Mesodermal cell (in vitro differentiated cells): ENCODE data around the gene TDRD12. TPM values are rescaled to one million over a fixed set of nuclear protein-coding genes. Genes with fewer than 3 reads are reported as not detected.

Experiments
- H3K27ac ChIP-seq: 2 replicates; pipeline ENCODE4 v1.7.0; 2013; ENCODE audit warnings: mild to moderate bottlenecking, low read depth, low read length, moderate library complexity; ENCODE audit not compliant: severe bottlenecking
- H3K36me3 ChIP-seq: 2 replicates; pipeline ENCODE4 v1.7.1; 2013; ENCODE audit warnings: mild to moderate bottlenecking, low read length, moderate library complexity; ENCODE audit not compliant: control insufficient read depth, insufficient read depth
- H3K4me1 ChIP-seq: one replicate; pipeline ENCODE4 v1.7.1; 2013; ENCODE audit warnings: mild to moderate bottlenecking, low read length; ENCODE audit not compliant: insufficient read depth, control insufficient read depth, poor library complexity, severe bottlenecking
- H3K4me3 ChIP-seq: 2 replicates; pipeline ENCODE4 v1.7.0; 2013; ENCODE audit warnings: low read length, control low read depth, mild to moderate bottlenecking; ENCODE audit not compliant: insufficient read depth, poor library complexity, severe bottlenecking; ENCODE audit errors: extremely low read depth
- H3K9me3 ChIP-seq: 2 replicates; pipeline ENCODE4 v1.7.1; 2013; ENCODE audit warnings: mild to moderate bottlenecking, low read length, moderate library complexity; ENCODE audit not compliant: control insufficient read depth
- WGBS, 2 experiments: methylation state at CpG; one replicate each; pipeline ENCODE4 v1.1.5; 2013; ENCODE audit warnings: missing lambda C conversion rate in 2 of 2; ENCODE audit not compliant: insufficient coverage in 2 of 2; 5-methylcytosine and 5-hydroxymethylcytosine counted together
- polyA plus RNA-seq, 2 experiments: library from polyadenylated mRNA; stranded (reverse); fragments of 50-300 nt; gene quantifications; one replicate each; pipeline ENCODE4 v1.2.3, GENCODE V29; 2013

TDRD12 gene
- 0.07 TPM for polyA plus RNA-seq (2013, experiment 1 of 2)
- polyA plus RNA-seq (2013, experiment 2 of 2): 0.15 TPM

- no peaks in the 10 kb centered on the region for H3K4me1 ChIP-seq
- no peak within 1 kb of the TSS for H3K27ac ChIP-seq
- no peak within 1 kb of the TSS for H3K4me3 ChIP-seq
- 95 to 97% methylated on average over 34 to 42 of the region's 44 CpGs for WGBS, 2 experiments
- H3K36me3 ChIP-seq: no peaks in the 10 kb centered on the region
- no peaks in the 10 kb centered on the region for H3K9me3 ChIP-seq
Measured at GRCh38 chr19:32719611-32720059, at the start of gene TDRD12. Gene TDRD12, plus strand, starts transcription at chr19:32719767. Its CDS starts 306 bp downstream, at chr19:32720073.

GRCh38 chr19:32671883-32672593, 47.5 kb upstream of the TDRD12 start:
- H3K9me3 ChIP-seq: no peaks in the 10 kb centered on the region
- peaks cover 2% of the 10 kb centered on the region for H3K36me3 ChIP-seq
- 85 to 89% methylated on average over 11 to 12 of the region's 14 CpGs for WGBS, 2 experiments
- H3K4me3 ChIP-seq: no peak overlapping the region
- no peak overlapping the region for H3K27ac ChIP-seq
- H3K4me1 ChIP-seq: no peaks in the 10 kb centered on the region

- no peaks in the 10 kb centered on the region for H3K4me1 ChIP-seq
- 83 to 100% methylated on average over 2 to 3 of the region's 3 CpGs for WGBS, 2 experiments
- no peaks in the 10 kb centered on the region for H3K36me3 ChIP-seq
- no peak overlapping the region for H3K27ac ChIP-seq
- no peaks in the 10 kb centered on the region for H3K9me3 ChIP-seq
- no peak overlapping the region for H3K4me3 ChIP-seq
Measured at GRCh38 chr19:32672841-32673240, 46.7 kb upstream of the TDRD12 start.

- no peaks in the 10 kb centered on the region for H3K9me3 ChIP-seq
- H3K27ac ChIP-seq: no peak overlapping the region
- no peaks in the 10 kb centered on the region for H3K4me1 ChIP-seq
- WGBS, 2 experiments: 93 to 97% methylated on average over 6 to 10 of the region's 10 CpGs
- no peaks in the 10 kb centered on the region for H3K36me3 ChIP-seq
- H3K4me3 ChIP-seq: peak overlapping the region; percentile 76
Measured at GRCh38 chr19:32673573-32673972, 46.0 kb upstream of the TDRD12 start.

GRCh38 chr19:32674153-32674930, 45.2 kb upstream of the TDRD12 start:
- H3K36me3 ChIP-seq: no peaks in the 10 kb centered on the region
- no peak overlapping the region for H3K27ac ChIP-seq

GRCh38 chr19:32674931-32675719, 44.4 kb upstream of the TDRD12 start, which contains the start of gene ANKRD27:
Gene ANKRD27, minus strand, starts transcription at chr19:32675180. Its CDS starts 16,165 bp downstream, at chr19:32659015.
- H3K4me3 ChIP-seq: peak within 1 kb of the TSS; percentile 76
- 0 to 1% methylated on average over 60 to 68 of the region's 75 CpGs for whole genome bisulfite sequencing, 2 experiments
- H3K36me3 ChIP-seq: no peaks in the 10 kb centered on the region
- H3K4me1 ChIP-seq: no peaks in the 10 kb centered on the region
- no peaks in the 10 kb centered on the region for H3K9me3 ChIP-seq
- H3K27ac ChIP-seq: no peak within 1 kb of the TSS

More at GRCh38 chr19:32674153-32674930, 45.2 kb upstream of the TDRD12 start:
- H3K4me3 ChIP-seq: peak overlapping the region; percentile 76
- no peaks in the 10 kb centered on the region for H3K9me3 ChIP-seq
- H3K4me1 ChIP-seq: no peaks in the 10 kb centered on the region
- WGBS, 2 experiments: 2 to 3% methylated on average over 44 to 61 of the region's 67 CpGs

- Histone ChIP-seq H3K4me1 (no peaks in the 10 kb centered on the region), H3K27ac (no peak within 1 kb of the TSS), H3K9me3 (no peaks in the 10 kb centered on the region), H3K36me3 (no peaks in the 10 kb centered on the region), H3K4me3 (peak within 1 kb of the TSS; percentile 76)
- 4 to 9% methylated on average over 26 to 37 of the region's 53 CpGs for WGBS, 2 experiments
Measured at GRCh38 chr19:32675720-32676185, 43.8 kb upstream of the TDRD12 start, which contains the start of gene RGS9BP. Gene RGS9BP, plus strand, starts transcription at chr19:32675848. Its CDS starts 416 bp downstream, at chr19:32676264.

GRCh38 chr19:32676186-32676894, 43.2 kb upstream of the TDRD12 start:
- Histone ChIP-seq H3K9me3 (no peaks in the 10 kb centered on the region), H3K4me1 (no peaks in the 10 kb centered on the region), H3K27ac (no peak overlapping the region), H3K36me3 (no peaks in the 10 kb centered on the region), H3K4me3 (peak overlapping the region; percentile 76)
- WGBS, 2 experiments: 6 to 7% methylated on average over 73 to 93 of the region's 93 CpGs

- no peak overlapping the region for H3K27ac ChIP-seq
- WGBS, 2 experiments: 19 to 26% methylated on average over 27 to 33 of the region's 33 CpGs
- H3K4me1 ChIP-seq: no peaks in the 10 kb centered on the region
- H3K36me3 ChIP-seq: no peaks in the 10 kb centered on the region
- no peaks in the 10 kb centered on the region for H3K9me3 ChIP-seq
- H3K4me3 ChIP-seq: no peak overlapping the region
Measured at GRCh38 chr19:32676895-32677359, 42.6 kb upstream of the TDRD12 start.
